WI38 (cell line): Measurements from ENCODE around the gene ZNF618.

ENCODE experiments used
- H3K4me3 ChIP-seq: 2 replicates; pipeline ENCODE4 v1.5.1; 2011; ENCODE audit warnings: low read depth, mild to moderate bottlenecking, control low read depth, low read length
- TF ChIP-seq, protein P1 (sequence below): IDR thresholded peaks from 2 replicates; pipeline ENCODE4 v1.5.1; 2012; ENCODE audit warnings: low read depth, mild to moderate bottlenecking, control low read depth, low read length

Gene ZNF618

DNA sequence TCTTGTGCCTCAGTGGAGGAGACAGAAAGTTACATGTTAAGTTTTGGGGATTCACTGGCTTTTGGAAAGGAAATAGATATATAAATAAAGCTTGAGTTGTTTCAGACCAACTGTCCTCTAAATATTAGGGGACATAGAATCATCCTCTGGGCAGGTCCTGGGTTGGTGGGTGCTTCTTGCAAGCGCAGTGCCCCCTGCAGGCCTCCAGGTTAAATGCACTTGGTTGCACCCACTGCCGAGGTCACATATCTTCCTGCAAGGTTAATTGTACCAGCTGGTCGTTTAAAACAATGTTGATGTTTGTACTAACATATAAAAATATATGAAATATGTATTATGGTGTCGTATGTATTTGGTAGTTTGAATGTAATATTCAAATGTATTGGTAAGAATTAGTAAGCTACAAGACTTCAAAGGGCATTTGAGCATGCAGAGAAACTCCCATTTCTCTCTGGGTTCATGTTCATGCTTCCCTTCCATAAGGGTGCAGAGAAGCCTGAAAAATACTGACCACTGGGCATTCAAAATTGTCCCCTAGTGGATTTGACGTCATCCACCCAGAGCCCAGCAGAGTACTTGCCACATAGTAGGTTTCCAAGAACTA is 87.0 kb downstream of the ZNF618 start:
- no peak overlapping the region for H3K4me3 ChIP-seq
- TF ChIP-seq, protein P1, sequence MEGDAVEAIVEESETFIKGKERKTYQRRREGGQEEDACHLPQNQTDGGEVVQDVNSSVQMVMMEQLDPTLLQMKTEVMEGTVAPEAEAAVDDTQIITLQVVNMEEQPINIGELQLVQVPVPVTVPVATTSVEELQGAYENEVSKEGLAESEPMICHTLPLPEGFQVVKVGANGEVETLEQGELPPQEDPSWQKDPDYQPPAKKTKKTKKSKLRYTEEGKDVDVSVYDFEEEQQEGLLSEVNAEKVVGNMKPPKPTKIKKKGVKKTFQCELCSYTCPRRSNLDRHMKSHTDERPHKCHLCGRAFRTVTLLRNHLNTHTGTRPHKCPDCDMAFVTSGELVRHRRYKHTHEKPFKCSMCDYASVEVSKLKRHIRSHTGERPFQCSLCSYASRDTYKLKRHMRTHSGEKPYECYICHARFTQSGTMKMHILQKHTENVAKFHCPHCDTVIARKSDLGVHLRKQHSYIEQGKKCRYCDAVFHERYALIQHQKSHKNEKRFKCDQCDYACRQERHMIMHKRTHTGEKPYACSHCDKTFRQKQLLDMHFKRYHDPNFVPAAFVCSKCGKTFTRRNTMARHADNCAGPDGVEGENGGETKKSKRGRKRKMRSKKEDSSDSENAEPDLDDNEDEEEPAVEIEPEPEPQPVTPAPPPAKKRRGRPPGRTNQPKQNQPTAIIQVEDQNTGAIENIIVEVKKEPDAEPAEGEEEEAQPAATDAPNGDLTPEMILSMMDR, result peak; percentile 71

DNA sequence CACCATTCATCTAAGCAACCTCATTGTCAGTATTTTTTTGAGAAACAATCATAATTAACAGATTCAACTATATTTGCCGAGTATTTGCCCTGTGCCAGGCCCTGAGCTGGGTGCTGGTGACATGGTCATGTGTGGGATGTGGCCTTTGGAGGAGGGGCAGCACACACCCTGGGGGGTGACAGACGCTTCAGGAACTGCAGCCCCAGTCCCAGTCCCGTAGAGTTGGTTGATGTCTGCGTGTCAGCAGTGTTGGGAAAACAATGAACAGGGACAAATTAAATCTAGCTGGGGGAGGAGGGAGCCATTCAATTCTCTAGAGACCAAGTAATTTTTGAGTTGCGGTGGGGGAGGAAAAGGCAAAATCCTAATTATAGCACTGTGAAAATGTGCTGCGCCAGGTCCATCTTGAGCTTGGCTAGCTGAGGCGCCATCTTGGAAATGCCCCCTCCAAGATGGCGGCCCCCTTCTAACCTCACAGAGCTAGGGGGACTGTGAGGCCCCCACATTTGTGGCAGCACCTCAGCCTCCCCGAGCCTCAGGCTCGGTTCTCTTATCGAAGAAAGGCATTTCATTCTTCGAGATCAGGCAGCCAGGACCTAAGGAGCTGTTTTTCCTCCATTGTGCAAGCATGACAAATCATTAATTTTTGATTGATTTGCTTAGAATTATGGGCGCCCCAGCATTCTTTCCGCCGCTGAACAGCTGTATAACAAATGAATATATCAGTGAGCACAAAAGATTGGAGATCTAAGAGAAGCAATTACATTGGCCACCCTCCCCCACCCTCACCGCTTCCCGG is 87.8 kb downstream of the ZNF618 start:
- H3K4me3 ChIP-seq, result no peak overlapping the region
- TF ChIP-seq, protein P1, result no peak

DNA sequence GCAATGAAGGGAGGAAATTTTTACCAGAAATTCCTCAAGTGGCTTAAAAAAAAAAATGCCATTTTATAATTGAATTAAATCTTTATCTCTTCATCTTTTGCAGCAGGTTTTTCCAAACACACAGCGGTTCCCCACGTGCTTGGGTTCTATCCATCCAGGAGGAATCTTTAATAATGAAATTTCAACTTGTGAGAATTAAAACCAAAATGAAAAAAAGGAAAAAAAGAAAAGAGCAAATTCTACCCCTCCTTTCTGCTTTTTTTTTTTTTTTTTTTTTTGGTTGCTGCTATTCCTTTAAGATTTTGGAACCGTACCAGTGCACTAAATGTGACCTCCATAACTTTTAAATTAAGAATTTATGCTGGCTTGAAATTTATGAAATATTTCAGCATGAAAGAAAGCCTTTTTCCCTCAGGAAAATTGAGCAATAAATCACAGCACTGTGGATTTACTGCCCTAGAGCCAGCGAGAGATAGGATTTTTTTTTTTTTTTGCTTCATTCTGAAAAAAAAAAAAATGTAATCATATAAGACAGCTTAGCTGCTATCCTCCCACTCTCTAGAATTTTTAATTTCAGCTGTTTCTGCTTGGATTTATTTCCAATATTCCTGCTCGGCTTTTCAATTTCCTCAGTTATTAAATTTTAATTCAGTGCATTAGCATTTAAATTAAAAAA is 88.5 kb downstream of the ZNF618 start:
- TF ChIP-seq, protein P1, result no peak
- no peak overlapping the region for H3K4me3 ChIP-seq

DNA sequence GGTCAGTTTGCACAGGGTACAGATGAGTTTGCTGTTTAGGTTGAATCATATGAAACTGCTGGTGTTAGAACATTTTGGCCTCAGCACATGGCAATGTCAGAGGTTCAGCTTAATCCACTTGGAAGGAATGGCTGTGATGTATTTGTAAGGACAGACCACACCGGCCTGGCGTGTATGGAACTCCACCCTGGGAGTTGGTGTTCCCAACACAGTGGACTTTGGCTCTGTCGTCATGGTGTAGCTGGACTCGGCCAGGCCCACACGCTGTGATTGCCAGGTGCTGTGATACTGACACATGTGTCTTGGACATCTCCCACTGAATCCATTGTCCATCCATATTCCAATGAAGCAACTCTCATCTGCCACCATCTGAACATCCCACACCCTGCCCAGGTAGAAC is 90.3 kb downstream of the ZNF618 start:
- TF ChIP-seq, protein P1, result no peak
- H3K4me3 ChIP-seq, result no peak overlapping the region

DNA sequence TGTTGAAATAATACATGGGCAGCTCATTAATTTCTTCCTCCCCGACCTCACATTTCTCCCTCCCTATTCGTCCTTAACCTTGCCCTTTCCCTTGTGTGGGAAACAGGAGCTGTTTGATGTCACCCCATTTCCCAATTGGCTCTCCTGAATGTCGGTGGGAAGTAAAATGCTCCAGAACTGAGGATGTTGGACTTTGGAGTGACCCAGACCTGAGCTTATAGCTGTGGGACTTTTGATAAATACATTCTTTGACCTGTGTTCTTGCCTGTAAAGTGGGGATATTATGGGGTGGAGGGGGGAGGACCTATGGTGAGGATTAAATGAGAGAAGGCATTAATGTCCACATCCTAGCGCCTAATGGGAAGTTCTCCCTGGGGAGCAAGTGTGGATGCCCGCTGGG is 91.3 kb downstream of the ZNF618 start:
- TF ChIP-seq, protein P1, result no peak
- no peak overlapping the region for H3K4me3 ChIP-seq

DNA sequence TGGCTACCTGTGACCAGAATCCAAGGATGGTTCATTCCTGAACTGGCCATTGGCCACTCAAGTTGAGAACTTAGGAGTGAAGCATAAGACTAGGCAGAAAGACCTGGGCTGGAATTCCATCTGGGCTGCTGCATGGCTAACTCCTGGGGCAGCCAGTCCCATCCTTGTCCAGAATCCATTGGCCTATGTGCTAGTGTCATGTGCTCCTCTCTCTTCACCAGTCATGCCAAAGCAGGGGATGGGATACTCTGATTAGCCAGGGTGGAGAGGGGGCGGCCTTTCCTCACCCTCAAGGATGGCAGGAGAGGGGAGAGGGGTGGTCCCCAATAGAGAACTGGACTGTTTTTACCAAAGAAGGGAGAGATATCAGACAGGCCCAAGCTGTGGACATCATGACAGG is 93.2 kb downstream of the ZNF618 start:
- TF ChIP-seq, protein P1, result no peak
- no peak overlapping the region for H3K4me3 ChIP-seq

DNA sequence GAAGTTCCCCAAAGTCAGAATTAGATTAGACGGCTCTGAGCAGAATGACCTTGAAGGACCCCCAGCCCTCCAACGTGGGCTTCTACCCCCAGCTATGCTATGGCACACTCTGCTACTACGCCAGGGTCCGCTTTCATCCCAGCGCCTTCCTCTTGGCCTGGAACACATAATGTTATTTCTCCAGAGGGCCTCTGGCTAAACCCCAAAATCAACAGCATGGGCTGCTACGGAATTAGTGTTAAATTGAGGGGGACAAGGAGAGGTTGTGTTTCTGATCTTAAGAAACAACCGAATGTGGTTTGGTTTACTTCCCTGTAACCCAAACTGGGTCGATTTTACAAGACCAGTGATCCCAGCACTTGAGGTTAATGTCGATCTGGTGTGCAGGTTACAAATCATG is 97.1 kb downstream of the ZNF618 start:
- no peak overlapping the region for H3K4me3 ChIP-seq
- TF ChIP-seq, protein P1, result no peak
